GM10847 (cell line): Measurements from ENCODE around the gene SLC51A.

Source experiments
- POLR2A ChIP-seq: IDR thresholded peaks from 2 replicates; pipeline ENCODE4 v1.6.1; 2011; ENCODE audit not compliant: insufficient read length; ENCODE audit errors: extremely low read depth

SLC51A gene

DNA sequence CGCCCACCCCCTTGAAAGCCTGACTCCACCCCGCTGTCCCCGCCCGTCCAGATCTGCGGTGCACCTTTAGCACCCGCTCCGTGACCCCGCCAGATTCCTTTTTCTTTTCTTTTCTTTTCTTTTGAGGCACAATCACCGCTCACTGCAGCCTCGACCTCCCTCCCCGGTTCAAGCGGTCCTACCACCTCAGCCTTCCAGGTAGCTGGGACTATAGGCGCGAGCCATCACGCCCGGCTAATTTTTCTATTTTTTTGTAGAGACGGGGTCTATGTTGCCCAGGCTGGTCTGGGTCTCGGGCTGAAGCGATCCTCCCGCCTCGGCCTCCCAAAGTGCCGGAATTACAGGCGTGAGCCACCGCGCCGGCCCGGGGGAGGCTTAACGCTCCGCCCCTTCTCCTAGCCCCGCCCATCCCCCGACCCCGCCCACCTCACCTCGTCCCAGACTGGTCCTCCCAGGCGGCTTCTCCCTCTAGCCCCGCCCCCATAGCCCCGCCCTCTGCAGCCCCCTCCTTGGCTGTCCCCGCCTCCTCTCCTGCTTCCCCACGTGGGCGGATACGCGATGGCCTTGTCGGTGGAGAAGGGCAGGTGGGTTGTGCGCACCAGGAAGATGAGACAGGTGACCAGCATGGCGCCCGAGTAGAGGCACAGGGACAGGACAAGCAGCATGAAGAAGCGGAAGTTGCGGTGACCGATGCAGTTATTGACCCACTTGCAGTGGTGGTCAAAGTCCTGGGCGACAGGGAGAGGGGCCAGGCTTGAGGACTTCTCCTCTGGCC is 8.3 kb upstream of the SLC51A start:
- no peak for TF ChIP-seq POLR2A

DNA sequence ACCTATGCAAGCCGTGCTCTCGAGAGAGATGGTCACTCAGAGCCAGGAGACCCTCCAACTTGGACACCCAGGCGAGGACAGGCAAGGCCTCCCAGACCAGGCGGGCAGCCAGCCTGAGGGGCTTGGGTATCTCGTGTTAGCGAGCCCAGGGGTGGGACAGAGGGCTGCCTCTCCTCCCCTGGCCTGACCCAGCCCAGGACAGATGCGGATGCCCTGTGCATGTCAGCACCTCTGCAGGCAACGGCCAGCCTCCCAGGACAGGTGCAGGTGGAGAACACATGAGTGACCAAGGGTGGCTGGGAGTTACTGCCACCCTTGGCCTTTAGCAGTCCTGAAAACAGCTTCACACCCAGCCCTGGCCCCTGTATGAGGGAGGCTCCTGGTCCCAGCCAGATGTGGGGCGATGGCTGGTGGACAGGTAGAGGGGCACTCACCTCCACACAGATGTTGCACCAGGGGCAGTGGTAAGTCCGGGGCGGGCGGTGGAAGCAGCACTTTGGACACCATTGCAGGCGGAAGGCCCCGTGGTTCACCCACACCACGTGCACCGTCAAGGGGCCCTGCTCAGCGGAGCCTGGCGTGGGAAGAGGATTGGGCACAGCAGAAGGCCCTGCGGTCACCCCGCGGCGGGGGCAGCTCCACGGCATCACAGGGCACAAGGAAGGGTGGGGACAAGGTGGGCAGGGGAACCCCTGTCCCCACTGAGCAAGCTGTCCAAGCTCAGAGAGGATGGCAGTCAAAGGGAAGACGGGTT is 7.2 kb upstream of the SLC51A start:
- no peak for TF ChIP-seq POLR2A

DNA sequence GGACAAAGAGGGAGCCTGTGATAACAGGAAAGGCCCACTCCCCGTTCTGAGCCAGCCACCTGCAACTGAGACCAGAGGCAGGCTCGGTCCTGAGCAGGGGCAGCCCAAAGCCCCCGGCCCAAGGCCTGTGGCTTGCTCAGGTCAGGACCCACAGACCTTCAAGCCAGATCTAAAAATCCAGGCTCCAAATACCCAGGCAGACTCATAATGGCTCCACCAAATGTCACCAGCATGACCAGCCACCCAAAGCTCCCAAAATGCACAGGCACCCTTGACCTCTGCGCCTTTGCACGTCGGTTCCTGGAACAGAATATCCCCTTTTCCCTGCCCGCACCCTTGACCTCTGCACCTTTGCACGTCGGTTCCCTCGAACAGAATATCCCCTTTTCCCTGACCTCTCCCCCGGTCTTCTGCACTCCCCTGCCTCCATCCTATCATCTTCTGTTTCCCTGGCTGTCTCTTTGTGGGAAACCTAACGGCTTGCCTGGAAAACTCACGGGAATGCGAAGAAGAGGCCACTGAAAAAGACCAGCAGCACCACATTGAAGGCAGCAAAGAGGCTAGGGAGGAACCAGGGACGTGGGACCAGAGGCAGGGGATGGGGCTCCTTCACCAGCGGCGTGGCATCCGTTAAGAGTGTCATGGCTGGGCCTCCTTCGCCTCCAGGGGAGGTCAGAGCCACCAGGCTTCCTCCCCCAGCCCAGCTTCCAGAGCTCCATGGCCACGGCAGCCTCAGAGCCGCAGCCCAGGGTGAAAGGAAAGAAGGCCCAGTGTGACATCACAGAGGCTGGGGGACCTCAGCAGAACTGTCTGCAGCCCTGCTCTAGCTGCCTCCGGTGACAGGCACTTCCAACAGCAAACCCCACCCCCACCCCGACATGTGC is 5.4 kb upstream of the SLC51A start, which contains the start of gene ZDHHC19:
Gene ZDHHC19, minus strand, starts transcription at position 728 of the 884 bp plus-strand sequence. Its CDS starts 85 bp downstream, at position 643.
- no peak for TF ChIP-seq POLR2A

DNA sequence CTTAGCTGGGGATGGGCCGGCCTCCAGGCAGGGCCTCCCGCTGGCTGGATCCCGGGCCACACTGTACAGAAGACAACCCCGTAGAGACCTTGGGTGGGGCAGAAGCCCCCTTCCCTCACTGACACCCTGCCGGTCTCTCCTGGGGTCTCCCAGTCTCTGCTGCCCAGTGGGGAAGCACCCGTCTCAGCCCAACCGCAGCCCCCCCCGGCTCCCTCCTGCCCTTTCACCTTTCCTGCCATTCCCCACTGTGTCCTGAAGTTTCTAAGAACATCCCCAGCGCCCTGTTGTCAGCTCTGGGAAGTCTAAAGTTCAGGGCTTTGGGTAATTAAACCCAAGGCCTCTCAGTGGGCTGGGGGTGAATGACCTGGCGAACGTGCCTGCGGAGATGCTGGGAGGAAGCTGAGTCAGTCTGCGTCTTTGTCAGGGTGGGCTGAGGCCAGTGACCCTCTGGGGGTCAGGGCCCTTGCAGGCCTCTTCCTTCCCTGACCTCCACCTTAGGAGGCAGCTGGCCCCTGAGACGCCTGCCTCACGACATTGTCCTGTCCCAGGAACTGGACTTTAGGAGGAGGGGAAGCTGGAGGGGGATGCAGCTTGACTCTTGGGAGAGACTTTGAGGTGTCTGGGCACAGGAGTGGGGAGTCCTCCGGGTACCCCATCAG is 1.4 kb upstream of the SLC51A start:
- no peak for TF ChIP-seq POLR2A

DNA sequence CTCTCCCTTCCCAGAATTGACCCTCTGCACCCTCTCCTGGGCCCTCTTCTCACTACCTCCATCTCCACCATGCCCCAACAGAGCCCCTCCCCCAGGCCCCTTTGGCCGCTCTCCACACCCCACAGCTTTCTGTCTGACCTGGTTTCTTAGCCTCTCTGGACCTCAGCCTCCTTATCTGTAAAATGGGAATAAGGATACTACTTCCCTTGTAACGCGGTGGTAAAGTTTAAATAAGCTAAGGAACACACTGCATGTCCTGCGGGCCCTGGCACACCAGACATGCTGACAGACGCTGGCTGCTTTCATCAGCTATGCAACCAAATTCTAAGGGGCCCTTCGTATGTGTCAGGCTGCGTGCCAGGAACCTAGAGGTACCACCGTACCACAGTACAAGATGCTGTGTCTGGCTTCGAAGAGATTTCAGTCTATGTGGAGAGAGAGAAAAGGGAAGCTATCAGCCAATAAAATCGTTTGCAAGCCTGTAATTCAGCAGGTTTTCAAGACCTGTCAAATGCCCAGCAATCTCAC is 777 bp upstream of the SLC51A start:
- no peak for TF ChIP-seq POLR2A

DNA sequence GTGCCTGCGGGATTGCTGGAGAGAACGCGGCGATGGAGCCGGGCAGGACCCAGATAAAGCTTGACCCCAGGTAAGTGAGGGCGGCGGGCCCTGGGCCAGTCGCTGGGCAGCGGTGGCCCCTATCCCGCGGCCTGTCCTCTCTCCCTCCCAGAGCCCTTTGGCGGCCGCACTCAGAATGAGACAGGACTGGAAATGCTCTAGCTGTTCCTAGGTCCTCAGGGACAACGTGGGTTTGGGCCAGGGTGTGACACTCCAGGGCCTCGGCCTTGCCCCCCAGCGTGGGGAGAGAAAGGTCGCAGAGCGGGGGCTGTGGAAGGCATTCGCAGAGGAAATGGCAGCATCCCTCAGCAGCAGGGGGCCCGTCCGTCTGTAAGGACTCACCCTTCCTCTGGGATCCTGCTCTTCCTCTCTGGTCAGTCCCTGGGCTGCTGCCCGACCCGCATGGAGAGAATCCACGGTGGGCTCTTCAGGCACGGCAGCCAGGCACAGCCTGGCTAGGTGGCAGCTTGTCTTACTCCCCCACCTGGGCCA is 412 bp downstream of the SLC51A start:
- TF ChIP-seq POLR2A = no peak

DNA sequence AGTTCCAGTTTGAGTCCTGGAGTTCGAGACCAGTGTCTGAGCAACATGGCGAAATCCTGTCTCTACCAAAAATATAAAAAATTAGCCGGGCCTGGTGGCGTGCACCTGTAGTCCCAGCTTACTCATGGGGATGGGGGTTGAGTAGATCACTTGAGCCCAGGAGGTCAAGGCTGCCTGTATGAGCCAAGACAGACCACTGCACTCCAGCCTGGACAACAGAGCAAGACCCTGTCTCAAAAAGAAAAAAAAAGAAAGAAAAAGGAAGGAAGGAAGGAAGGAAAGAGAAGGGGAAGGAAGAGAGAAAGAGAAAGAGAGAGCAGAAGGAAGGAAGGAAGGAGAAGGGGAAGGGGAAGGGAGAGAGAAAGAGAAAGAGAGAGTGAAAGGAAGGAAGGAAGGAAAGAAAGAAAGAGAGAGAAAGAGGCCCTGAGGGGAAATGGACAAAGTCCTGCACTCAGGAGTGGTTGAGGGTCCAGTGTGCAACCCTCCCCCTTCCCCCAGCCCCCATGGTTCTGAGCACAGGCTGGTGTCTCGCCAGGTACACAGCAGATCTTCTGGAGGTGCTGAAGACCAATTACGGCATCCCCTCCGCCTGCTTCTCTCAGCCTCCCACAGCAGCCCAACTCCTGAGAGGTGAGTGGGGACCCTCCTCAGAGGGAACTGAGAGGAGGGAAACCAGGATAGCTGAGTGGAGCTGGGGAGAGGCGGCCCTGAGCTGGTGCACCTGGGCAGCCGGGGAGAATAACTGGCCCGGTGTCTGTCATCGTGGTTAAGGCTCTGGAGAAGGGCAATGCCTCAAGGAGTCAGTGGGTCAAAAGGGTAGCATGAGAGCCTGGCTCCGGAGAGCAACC is 1.2 kb downstream of the SLC51A start:
- no peak for TF ChIP-seq POLR2A

DNA sequence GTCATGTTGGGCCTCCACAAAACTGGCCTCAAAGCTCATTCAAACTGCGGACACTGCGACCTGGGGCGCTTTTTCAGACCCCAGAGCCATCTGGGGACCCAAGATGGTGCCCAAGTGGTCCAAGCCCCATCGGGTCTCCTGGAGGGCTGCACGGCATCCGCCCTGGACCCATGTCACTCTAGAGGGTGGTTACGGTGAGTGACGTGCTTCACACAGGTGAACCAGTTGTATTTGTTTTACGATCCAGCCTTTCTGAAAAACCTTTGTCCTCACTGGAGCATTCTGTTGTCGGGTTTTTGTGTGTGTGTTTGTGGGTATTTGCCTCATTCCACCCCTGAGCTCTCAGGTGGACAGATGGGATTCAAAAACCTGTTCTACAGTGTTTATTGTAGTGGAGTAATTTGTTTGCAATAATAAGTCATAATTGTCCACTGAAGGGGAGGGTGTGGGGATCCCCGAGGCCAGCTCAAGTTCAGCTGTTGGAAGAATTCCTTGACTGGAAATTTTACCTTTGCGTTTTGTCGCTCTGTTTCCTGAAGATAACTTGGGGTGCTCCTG is 1.9 kb downstream of the SLC51A start:
- no peak for TF ChIP-seq POLR2A

DNA sequence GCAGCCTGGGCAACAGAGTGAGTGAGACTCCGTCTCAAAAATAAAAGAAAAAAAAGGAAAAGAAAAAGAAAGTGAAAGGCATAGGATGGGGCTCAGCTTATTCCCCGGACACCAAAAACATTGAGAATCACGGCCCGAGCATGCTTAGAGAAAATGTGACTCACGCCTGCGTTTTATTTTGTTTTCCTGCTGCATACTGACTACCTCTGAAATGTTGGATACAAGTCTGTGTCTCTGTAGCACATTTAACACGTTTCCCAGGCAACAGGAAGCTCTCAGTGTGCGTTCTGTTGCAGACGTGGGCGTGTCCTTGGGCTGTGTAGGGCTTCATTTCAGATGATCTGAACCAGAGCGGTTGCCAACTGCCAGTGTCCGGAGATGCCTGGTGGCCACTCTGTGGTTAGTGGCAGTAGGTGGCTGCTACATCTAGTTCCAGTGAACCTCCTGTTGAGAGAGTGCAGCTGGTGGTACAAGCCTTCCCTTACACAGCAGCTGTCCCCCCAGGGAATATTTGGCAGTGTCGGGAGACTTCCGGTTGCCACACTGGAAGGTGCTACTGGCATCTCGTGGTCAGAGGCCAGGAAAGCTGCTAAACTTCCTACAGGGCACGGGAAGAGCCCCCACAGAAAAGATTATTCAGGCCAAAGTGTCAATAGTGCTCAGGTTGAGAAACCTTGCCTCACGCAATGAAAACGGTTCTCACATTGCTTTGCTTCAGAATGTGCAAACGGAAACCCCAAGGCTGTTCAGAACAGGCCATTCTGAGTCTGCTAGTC is 3.0 kb downstream of the SLC51A start:
- TF ChIP-seq POLR2A = no peak

DNA sequence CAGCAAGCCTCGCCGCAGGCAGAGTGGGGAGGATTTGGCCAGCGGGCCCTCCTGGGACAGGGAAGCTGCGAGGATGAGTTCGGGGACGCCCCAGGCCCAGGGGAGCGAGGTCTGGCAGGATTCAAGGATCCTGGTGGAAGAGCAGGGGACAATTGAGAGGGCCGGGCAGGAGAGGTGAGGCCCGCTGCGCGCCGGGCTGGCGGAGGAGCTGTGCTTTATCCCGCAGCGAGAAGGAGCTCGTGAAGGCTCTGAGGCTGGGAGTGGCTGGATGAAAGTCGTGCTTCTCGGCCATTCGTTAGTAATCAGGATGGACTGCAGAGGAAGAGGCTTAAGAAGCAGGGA is 3.6 kb downstream of the SLC51A start:
- TF ChIP-seq POLR2A = no peak

DNA sequence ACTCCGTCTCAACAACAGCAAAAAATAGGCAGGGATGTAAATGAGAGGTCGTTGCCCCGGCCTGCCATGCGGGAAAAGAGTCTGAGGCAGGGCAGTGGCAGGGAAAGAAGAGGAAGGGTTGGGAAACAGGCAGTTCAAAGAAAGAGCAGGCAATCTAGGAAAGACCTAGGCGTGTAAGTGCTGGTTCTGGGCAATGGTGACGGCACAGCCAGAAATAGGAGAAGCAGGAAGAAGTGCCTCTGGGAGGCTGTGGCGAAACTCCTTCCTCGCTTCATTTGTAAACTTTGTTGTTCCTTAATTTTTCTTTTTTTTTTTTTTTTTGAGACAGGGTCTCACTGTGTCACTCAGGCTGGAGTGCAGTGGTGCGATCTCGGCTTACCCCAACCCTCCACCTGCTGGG is 4.3 kb downstream of the SLC51A start:
- TF ChIP-seq POLR2A = no peak

DNA sequence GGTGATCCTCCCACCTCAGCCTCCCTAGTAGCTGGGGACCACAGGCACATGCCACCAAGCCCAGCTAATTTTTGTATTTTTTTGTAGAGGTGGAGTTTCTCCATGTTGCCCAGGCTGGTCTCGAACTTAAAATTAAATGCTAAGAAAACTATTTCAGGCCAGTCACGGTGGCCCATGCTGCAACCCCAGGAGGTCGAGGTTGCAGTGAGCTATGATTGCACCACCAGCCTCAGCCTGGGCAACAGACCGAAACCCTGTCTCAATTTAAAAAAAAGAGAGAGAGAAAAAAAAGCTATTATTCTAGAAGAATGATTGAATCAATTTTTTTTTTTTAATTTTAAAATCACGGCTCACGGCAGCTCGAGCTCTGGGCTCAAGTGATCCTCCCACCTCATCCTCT is 4.7 kb downstream of the SLC51A start:
- TF ChIP-seq POLR2A = no peak
